Ascending aorta (tissue), 2 donors: ENCODE data around the gene NINJ2. TPM values are rescaled to one million over a fixed set of nuclear protein-coding genes. Genes with fewer than 3 reads are reported as not detected.

Experiments used
- DNase-seq, 2 donors: peaks; one replicate each; pipeline ENCODE4 v3.0.0-alpha.2; 2019; ENCODE audit warnings: low spot score in 2 of 2
- H3K27ac ChIP-seq, 2 donors: fragments of 200-600 bp; sonication (generic); one replicate each; pipeline ENCODE4 v1.5.1; 2016 to 2017; ENCODE audit warnings: mild to moderate bottlenecking in 1 of 2
- H3K27me3 ChIP-seq: fragments of 200-600 bp; sonication (generic); one replicate; pipeline ENCODE4 v1.5.1; 2017
- H3K36me3 ChIP-seq, 2 donors: fragments of 200-600 bp; sonication (generic); one replicate each; pipeline ENCODE4 v1.5.1; 2016
- H3K4me1 ChIP-seq, 2 donors: fragments of 200-600 bp; sonication (generic); one replicate each; pipeline ENCODE4 v1.5.1; 2016 to 2017; ENCODE audit warnings: mild to moderate bottlenecking in 1 of 2
- H3K4me3 ChIP-seq, 2 donors: fragments of 200-600 bp; sonication (generic); one replicate each; pipeline ENCODE4 v1.5.1; 2016 to 2017; ENCODE audit warnings: mild to moderate bottlenecking in 1 of 2
- H3K9me3 ChIP-seq, 2 donors: fragments of 200-600 bp; sonication (generic); one replicate each; pipeline ENCODE4 v1.5.1; 2016
- intact Hi-C: fragments of 100-400 bp; cut with DNase I; formaldehyde crosslinking; loops from one replicate; pipeline ENCODE4 v1.15.1; 2023
- total RNA-seq: library from RNA; depleted of rRNA; stranded (reverse); fragments of >200 nt; gene quantifications from one replicate; pipeline ENCODE4 v1.1.0, GENCODE V29; 2016
- TF ChIP-seq, protein P1 (sequence below), 3 experiments: fragments of 200-600 bp in 2 of 3; fragments of 450-650 bp in 1 of 3; sonication (generic) in 2 of 3; IDR thresholded peaks; one replicate each; pipeline ENCODE4 v1.5.1; 2016 to 2019; ENCODE audit warnings: antibody characterized with exemption in 3 of 3, mild to moderate bottlenecking in 1 of 3, moderate library complexity in 1 of 3

NINJ2 gene
- total RNA-seq, 1 donor from 2014 or later, result 24.1 TPM

DNA sequence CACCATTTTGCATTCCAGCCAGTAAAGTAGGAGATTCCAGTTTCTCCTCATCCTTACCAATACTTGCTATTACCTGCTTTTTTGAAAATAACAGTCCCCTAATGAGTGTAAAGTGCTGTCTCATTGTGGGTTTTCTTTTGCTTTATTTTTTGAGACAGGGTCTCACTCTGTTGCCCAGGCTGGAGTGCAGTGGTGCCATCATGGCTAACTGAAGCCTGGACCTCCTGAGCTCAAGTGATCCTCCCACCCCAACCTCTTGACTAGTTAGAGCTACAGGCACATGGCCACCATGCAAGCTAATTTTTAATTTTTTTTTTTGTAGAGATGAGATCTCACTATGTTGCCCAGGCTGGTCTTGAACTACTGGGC lies 60.6 kb downstream of the NINJ2 start:
- TF ChIP-seq, protein P1, sequence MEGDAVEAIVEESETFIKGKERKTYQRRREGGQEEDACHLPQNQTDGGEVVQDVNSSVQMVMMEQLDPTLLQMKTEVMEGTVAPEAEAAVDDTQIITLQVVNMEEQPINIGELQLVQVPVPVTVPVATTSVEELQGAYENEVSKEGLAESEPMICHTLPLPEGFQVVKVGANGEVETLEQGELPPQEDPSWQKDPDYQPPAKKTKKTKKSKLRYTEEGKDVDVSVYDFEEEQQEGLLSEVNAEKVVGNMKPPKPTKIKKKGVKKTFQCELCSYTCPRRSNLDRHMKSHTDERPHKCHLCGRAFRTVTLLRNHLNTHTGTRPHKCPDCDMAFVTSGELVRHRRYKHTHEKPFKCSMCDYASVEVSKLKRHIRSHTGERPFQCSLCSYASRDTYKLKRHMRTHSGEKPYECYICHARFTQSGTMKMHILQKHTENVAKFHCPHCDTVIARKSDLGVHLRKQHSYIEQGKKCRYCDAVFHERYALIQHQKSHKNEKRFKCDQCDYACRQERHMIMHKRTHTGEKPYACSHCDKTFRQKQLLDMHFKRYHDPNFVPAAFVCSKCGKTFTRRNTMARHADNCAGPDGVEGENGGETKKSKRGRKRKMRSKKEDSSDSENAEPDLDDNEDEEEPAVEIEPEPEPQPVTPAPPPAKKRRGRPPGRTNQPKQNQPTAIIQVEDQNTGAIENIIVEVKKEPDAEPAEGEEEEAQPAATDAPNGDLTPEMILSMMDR (IDR thresholded peaks at IDR 0.05), result no peak
- no peaks in the 10 kb centered on the region for H3K9me3 ChIP-seq
- no peaks in the 10 kb centered on the region for H3K36me3 ChIP-seq
- no peak for DNase-seq
- H3K27me3 ChIP-seq, result no peaks in the 10 kb centered on the region
- no peak overlapping the region for H3K4me3 ChIP-seq
- H3K4me1 ChIP-seq, result peaks cover 4 to 9% of the 10 kb centered on the region in 2 donors
- H3K27ac ChIP-seq, result no peak overlapping the region
- intact Hi-C loops, result no loop called here

DNA sequence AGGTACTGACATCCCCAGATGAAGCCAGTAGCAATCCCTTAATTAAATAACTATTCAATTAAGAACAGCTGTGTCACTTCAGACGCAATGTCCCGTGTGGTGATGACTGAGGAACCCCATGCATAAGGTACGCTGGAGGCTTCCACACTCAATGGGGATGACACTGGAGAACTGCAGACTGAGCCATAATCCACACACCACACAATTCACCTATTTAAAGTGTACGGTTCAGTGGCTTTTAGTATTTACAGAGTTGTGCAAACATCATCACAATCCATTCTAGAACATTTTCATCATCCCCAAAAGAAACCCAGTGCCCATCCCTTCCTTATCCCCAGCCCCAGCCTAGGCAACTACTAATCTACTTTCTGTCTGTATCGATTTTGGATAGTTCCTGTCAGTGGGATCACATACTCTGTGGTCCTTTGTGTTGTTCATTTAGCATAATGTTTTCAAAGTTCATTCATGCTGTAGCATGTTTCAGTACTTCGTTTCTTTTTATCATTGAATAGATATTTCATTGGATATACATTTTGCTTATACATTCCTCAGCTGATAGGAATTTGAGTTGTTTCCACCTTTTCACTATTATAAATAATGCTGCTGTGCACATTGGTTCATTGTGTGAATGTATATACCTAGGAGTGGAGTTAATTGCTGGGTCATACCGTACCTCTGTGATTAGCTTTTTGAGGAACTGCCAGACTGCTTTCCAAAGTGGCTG lies 61.1 kb downstream of the NINJ2 start:
- H3K4me1 ChIP-seq, result peaks cover 0 to 5% of the 10 kb centered on the region in 2 donors
- H3K27ac ChIP-seq, result no peak overlapping the region
- H3K4me3 ChIP-seq, result no peak overlapping the region
- no peaks in the 10 kb centered on the region for H3K27me3 ChIP-seq
- H3K36me3 ChIP-seq, result no peaks in the 10 kb centered on the region
- no peaks in the 10 kb centered on the region for H3K9me3 ChIP-seq
- intact Hi-C loops, result no loop called here
- DNase-seq, result no peak
- TF ChIP-seq, protein P1 (IDR thresholded peaks at IDR 0.05), result no peak

DNA sequence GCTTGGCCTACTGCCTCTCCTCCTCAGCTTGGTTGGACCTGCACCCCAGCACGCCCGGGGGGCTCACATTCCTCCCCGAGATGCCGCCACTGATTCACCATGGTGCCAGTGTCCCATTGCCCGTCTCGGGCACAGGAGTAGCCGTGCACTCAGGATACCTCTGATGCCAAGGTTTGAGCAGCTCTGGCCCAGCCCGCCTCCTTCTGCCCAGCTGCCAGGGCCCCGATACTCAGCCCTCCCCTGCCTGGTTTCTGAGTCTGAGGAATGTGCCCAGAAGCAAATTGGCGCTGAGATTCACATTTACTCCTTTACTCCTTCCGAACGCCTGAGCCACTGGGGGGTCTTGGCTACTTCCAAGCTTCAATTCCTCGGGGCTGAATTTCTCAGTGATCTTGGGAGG lies 63.5 kb downstream of the NINJ2 start:
- H3K36me3 ChIP-seq, result no peaks in the 10 kb centered on the region
- DNase-seq, result no peak
- H3K9me3 ChIP-seq, result no peaks in the 10 kb centered on the region
- H3K4me1 ChIP-seq, result no peaks in the 10 kb centered on the region
- intact Hi-C loops, result no loop called here
- H3K27ac ChIP-seq, result no peak overlapping the region
- no peak overlapping the region for H3K4me3 ChIP-seq
- no peaks in the 10 kb centered on the region for H3K27me3 ChIP-seq
- TF ChIP-seq, protein P1 (IDR thresholded peaks at IDR 0.05), result no peak

DNA sequence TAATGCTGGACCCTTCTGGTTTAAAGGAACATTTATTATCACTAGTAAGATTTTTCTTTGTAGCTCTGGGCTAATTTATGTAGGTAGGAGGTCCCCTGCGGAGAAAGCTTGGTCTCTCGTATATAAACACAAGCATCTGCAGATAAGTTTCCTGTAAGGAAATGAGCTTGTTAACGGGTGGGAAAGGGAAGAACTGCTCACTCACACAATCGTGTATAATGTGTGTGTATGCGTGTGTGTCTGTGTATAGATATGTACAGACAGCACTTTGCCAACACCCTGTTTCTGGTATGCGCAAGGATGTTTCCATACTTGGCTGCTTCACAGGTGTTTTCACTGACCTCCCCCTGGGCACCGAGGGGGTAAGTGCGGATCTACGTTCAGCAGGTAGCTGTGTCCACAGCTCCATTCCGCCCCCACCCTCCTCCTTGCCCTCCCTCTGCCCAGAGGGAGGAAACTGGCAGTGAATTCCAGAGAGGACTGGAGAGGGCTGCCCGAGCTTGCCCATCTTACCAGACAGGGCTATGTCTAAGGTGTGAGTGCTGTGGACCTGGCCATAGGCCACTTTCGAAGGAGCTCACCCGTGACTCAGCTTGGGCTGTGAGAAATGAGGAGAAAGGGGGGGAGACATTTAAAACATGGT lies 65.2 kb downstream of the NINJ2 start:
- Histone ChIP-seq H3K27me3 (no peaks in the 10 kb centered on the region), H3K36me3 (no peaks in the 10 kb centered on the region), H3K4me3 (no peak overlapping the region), H3K27ac (no peak overlapping the region), H3K4me1 (no peaks in the 10 kb centered on the region), H3K9me3 (no peaks in the 10 kb centered on the region)
- no peak for DNase-seq
- TF ChIP-seq, protein P1 (IDR thresholded peaks at IDR 0.05), result no peak
- intact Hi-C loops, result no loop called here

DNA sequence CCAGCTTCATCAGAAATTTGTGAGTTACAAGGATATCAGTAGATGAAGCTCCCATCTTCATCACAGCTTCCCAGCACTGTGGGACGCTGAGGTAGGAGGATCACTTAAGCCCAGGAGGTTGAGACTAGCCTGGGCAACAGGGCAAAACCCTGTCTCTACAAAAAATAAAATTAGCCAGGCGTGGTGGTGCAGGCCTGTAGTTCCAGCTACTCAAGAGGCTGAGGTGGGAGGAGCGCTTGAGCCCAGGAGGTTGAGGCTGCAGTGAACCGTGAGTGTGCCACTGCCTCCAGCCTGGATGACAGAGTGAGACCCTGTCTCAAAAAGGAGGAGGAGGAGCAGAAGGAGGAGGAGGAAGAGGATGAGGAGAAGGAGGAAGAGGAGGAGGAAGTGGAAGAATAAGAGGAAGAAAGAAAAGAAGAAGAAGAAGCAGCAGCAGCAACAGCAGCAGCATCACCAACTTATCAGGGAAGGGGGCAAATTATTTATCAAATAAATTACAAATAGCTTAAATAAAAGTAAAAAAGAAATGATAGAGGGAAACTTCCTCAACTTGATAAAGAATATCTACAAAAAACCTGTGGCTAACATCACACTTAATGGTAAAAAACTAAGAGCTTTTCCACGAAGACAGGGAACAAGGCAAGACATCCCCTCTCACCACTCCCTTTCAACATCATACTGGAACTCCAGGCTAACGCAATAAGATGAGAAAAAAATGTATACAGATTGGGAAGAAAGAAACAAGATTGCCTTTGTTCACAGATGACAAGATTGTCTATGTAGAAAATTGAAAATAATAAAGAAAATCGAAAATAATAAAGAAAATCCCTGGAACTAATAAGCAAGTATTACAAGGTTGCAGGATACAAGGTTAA lies 69.6 kb downstream of the NINJ2 start:
- Histone ChIP-seq H3K27ac (no peak overlapping the region), H3K27me3 (no peaks in the 10 kb centered on the region), H3K9me3 (no peaks in the 10 kb centered on the region), H3K4me1 (peaks cover 0 to 9% of the 10 kb centered on the region in 2 donors), H3K36me3 (no peaks in the 10 kb centered on the region), H3K4me3 (no peak overlapping the region)
- TF ChIP-seq, protein P1 (IDR thresholded peaks at IDR 0.05), result no peak
- intact Hi-C loops, result no loop called here
- DNase-seq, result peak in 1 of 2 donors; percentile 35
